Measurements from ENCODE around the gene FSTL4.

FSTL4 gene

DNA sequence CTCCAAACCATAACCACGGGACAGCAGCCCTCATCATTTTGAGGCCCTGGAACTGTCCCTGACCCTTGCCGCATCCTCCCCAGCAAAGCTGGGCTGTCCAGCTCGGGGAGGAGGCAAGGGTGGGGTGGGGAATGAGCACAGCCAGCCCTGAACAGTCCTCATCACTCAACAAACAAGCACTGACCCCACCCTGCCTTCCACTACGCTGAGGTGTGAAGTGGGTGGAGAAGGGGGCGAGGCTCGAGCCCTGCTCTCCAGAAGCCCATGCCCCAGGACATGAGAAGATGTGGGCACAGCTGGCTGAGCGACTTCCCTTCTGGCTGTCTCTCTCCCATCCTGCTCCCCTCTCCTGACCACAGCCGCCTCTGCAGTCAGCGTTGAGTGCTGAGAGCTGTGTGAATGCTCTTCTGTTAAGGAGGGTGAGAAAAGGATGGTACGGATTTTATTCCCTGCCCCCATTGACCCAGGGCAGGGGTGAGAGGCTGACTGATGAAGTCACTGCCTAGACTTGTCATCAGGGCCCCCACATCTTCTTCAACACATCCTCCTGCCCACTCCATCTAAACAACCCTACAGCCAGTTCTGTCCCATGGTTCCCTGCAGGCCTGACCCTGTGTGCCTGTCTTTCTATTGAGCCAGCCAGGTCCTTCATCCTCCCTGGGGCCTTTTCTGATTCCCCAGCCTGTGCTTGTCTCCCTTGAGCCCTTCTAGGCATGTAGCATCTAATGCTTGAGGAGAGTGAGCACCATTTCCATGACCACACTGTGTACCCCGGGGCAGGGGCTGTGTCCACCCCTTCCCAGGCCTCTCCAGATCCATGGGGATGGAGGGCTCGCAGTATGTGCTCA lies 276.0 kb downstream of the FSTL4 start:
- DNase-seq, result no peak

DNA sequence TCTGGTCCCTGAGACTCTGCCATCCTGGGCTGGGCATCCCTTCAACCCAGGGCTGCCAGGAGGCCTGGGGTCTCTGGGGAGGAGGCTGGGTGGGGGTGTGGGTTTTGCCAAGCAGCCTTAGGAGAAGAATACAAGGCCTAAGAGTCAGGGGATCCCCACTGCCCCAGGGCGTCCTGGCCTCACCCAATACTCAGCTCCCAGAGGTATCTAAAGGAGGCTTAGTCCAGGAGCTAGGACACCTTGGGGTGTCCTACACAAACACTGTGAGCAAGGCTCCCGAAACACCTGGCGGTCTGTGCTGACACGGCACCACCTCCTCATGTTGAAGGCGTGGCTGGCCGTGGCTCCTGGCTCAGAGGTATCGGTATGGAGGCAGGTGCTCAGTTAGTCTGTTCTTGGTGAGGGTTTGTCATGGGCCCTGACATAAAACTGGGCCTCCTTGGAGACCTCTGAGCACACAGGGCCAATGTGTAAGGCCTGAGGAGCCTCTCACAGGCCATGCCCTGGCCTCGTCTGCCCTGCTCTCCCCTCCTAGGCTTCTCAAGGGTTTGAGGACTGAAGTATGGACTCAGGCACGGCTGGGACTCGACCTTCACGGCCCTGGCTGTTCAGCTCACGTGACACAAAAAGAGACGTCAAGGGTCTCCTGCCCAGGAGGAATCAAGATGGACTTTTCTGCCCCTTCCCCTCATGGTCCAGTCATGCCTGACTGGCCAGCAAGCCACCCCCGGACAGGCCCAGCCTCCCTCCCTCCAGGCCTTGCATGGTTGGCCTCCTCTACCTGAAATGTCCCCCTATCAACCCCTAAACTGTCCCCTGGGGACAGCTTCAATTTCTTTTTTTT lies 277.3 kb downstream of the FSTL4 start:
- DNase-seq, result no peak

DNA sequence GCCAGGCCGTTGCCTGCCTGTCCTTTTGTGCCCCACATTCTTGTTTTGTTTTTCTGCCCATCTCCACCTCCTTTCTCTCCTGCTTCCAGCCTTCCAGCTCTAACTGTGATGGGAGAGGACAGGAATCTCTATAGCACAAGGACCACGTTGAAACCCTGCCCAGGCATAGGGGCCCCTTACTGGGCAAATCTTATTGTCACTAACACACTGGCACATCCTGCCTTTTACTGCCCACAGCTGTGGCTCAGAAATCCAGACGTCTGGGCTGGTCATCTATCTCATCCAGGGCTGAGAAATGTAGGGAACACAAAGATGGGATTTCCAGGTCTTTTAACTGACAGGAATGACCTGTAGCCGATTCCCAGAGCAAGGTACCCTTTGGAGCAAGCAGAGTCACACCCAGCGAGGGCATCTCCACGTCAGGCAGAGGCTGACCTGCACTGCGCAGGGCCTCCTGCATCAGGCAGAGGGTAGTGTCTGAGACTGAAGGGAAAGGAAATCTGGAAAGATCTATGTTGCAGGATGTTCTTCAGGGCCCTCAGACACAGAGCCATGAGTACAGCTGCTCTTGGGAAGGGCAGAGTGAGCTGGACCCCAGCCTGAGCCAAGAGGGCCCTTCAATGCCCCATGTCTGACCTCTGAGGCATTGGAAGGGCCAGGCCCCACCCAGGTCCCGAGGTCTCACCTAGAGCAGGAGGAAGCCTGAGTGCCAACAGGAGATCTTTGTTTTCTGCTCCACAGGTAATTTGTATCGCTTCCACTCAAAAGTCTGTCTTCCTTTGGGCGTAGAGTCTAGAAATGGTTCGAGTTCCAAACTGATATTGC lies 278.8 kb downstream of the FSTL4 start:
- DNase-seq, result no peak

DNA sequence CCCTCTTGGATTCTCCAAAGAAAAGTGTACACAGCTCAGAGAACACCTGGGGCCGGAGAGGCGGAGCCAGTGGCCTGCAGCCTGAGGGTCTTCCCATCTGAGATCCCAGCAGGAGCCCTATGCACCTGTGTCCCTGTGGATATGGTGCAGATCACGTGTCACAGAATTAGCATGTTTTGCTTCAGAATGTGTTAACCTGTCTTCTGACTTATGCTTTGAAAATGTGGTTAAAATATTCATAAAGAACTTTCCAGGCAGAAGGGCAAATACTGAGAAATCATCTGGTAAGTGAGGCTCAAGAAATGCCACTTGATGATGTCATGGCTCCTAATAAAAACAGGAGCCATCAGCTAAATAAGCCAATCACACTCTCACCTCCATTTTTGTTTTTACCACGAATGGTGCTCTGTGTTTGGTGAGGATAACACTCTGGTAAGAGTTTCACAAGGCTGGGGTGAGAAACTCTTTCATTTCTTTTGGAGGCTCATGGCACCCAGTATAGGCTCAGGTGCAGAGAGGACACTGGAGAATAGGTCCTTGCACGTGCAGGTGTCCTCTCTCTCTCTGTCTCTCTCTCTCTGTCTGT lies 279.8 kb downstream of the FSTL4 start:
- DNase-seq, result no peak

DNA sequence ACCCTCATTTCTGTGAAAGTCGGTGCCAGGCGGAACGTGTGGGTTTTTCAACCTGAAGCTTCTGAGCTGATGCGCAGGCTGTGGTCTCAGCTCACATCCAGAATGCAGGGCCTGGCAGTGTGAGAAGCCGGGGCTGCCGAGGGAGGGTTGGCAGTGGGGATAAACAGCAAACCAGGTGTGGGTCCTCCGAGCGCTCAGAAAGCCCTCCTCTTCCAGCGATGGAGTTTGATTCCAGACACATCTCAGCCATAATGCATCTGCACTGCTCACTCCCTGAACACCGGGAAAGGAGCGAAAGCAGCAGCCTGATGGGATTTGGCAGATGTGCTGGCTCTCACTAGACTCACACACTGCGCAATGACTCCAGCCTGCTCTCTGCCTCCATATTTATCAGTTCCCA lies 280.4 kb downstream of the FSTL4 start:
- no peak for DNase-seq

DNA sequence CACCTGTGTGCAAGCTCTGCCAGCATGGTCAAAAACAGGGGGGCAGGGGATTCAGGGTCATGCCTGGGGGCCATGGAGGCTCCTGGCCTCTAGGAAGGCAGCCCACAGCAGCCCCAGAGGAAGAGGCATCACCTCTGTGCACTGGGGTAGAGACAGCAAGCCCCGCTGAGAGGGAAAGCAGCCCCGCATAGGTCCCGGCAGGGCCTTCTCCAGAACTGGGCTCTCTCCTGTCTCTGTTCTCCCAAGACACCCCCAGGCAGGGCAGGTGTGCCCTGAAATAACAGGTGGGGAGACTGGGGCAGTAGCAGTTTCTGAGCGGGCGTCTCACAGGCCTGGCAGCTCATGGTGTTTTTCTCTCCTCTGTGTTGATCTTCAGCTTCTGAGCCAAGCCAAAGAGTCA lies 281.4 kb downstream of the FSTL4 start:
- DNase-seq, result no peak

DNA sequence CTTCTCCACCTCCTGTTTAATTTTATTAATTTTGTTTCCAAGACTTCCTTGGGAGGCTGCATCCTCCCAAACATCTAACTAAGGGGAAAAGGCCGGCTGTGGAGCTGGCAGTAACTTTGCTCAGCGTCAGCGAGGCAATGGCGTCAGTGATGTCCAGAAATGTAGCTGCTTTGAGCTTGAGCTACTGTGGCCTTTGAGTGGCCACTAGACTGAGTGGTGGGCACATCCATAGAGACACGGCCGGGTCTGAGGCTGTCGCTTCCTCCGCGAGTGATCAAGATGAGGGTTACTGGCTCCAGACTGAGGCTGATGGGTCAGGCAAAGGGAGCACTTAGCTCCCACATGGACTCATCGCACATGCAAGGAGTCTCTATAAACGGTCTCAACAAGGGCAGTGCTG lies 283.5 kb downstream of the FSTL4 start:
- no peak for DNase-seq

DNA sequence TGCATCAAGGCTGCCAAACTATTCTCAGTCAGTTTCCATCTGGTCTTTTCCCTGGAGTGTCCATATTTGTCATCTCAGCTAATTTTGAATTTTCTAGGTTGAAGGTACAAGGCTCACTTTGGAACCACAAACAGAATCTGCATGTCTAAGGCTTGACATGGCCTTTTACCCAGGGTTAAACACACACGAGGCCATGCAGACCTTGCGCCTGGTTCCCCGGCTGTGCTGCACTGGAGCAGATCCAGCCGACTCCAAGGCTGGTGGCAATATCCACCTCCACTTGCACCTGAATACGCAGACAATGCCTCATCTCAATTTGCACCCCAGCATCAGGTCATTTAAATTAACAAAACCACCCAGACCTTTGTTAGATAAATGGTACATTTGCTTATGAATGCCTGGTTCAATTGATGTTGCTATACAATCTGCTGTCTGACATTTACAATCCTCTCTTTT lies 284.4 kb downstream of the FSTL4 start:
- no peak for DNase-seq

DNA sequence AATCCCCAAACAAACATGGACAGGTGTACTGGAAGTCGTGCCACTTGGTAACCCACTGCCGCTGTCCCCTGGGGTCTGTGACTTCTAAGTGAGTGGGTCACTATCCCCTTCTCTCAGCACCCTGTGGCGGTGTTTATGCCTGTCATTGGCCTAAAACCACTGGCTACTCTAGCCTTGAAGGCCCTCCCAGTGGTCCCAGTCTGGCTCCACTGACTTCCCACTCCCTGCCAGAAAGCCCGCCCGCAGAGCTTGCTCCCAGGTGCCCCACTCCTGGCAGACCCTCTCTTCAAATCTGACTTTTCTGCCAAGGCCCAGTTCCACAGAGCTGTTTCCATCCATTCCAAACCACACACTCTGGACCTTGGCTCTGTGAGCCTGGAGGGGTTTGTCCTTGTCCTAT lies 286.0 kb downstream of the FSTL4 start:
- DNase-seq, result no peak

DNA sequence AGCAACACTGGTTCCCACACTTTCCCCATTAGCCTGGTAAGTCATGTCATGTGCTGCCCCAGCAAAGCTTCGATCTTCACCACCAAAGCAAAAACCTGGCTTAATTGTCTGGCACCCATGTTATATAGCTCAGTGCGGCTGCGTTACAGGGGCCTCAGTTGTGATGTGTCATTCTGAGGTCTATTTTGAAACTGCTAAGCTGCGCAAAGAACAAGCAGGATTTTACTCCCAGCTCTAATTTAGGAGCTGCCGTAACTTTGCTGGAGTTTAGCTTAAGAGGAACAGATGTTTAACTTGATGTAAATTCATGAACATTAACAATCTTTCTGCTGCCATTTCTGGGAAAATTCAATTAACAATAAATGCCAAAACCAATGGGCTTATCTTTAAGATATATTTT lies 286.5 kb downstream of the FSTL4 start:
- no peak for DNase-seq

DNA sequence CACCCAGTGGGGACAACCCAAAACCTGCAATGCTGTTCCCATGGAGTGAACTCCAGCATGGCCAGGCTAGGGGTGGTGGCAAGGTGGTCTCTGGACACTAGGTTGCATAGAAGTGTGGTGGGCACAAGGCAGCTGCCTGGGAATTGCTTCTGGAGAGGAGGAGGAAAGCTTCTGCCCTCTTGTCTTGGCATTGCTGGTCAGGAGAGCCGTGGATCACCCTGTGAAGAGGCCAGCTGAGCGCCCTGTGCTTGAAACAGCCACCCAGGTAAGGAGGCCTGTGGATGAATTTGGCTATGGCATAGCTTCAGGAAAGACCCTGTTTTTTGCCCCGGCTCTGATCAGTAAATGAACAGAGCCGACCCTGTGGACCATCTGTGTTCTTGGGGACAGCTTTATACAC lies 287.4 kb downstream of the FSTL4 start:
- DNase-seq, result no peak

DNA sequence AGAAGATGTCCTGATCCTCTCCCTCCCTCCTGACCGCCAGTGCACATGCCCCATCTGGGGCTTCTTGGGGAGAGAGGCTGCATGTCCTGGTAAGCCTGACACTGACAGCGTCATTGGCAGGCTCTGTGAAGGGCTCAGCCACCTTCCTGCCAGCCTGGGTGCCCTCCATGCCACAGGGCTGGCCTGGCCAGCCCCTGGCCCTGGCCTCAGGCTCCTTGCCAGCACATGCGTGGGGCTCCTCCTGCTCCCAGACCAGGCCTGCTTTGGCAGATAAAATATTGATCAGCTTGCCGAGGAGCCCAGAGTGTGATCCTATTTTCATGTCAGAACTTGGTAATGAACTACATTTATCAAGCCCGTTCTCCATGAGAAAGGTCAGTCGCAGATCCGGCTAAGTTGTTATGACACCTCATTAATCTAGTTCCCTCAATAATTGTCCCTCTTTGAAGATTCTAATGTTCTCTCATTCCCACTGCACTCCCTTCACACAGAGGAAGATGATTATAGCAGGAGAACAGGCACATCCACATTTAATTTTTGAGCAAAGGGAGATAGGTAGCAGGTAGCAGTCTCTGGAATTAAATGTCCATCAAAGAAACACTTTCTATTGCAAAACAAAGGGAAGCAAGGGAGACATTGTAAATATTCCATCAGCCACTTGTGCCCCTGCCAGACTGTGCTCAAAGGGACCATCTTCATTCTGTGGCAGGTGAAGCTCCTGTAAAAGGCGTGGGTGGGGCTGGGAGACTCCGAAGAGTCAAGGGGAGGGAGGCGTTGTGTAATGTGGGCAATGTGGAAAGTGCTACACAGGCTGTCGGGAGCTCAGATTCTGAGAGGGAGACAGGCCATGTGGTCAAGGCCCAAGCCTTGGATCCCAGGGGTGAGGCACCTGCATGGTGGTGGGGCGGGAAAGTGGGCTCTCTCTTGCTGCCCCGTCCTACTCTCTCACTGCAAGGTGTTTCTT lies 288.6 kb downstream of the FSTL4 start:
- no peak for DNase-seq

DNA sequence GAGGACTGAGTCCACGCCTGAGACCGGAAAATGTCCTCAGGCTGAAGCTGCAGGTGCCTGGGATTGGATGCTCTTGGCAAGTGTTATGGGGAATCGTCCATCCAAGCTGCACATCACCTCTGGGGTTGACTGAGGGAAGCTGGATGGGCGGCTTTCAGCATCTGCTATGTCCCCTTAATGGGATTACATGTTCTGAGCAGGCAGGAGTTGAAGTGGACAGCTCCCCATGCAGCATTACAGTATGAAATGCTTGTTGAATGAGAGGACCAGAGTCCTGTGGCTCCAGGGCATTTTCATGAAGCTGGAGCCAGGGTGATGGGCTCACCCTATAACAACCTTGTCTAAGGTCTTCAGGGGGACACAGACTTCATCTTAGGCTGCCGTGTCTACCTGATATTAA lies 289.6 kb downstream of the FSTL4 start:
- no peak for DNase-seq

DNA sequence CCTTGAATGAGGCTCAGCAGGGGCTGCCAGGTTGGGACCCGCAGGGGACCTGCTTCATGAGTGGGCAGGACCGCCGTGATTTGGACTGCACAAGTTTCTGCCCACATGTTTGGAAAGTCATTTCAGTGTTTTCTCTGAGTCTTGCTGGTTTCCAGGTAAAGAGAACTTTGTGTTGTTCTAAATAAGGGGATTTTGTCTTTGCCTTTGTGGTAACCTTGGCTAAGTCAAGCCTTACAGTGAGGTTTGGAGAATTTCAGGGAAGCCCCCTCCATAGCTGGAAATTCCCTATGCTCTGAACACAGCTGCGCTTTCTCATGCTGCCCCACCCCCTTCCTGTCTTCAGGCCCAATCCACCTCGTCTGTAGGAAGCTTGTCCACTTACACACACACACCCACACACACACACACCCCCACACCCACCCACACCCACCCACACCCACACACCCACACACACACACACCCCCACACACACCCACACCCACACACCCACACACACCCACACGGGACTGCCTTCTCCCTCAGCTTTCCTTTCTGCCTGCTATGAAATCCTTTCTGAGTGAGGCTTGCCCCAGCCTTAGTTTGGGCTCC lies 290.4 kb downstream of the FSTL4 start:
- DNase-seq, result no peak

DNA sequence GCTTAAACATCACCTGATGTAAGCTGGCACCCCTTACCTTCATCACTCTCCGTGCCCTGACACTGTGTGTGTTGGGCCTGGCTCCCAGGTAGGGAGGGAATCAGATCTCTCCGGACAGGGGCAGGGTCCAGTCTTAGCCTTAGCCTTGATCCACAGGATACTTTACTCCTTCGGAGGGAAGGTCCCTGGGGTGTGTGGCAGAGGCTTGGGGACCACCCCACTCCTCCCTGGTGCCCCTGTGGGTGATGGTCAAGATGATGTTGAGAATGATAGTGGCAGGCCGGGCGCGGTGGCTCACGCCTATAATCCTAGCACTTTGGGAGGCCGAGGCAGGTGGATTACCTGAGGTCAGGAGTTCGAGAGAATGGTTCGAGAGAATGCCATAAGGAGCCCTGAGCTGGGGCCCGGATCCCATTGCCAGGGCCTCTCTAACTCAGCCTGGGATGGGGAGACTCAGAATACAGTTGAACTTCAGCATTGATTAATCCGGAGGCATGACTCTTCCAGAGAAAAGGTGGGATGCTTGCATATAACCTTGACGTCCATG lies 291.0 kb downstream of the FSTL4 start:
- no peak for DNase-seq

DNA sequence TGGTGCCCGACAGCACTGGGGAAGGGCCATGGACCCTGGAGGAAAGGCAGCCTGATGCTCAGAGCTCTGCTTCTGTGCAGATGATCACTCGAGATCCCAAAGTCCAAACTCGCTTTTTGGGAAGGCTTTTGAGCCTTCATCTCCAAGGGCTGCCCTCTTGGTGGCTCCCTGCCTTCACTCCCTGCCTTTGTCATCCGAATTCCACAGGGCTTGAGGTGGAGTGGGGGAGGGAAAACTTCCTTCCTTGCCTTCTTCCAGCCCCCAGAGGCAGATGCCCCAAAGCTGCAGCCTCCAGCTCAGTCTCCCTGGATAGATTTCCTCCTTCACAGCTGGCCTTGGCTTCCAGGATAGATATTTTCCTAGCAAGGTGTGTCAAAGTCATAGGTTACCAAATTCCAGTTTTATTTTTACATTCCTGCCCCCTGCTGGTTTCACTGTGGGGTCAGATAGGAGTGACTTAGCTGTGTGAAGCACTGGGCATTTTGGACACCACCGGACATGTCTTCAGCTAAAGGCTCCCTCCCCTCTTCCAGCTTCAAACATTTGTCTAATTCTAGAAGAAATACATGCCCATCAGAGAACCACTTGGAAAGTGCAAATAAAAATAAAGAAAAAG lies 292.3 kb downstream of the FSTL4 start:
- no peak for DNase-seq

DNA sequence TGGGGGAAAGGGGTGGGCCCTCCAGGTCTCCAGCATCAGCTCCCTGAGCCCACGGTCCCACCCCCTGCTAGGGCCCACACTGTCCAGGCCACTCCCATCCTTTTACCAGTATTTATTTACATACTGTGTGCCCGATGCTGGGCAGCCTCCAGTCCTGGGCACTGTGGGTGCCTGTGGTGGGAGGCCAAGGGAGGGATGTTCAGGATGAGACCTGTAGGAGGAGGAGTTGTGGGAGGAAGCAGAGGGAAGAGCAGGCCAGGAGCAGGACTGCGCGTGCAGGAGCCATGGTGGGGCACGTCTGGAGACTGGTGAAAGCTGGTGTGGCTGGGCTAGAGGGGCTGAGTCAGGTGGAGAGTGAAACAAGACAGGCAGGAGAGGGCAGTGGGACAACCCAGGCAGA lies 293.1 kb downstream of the FSTL4 start:
- no peak for DNase-seq

DNA sequence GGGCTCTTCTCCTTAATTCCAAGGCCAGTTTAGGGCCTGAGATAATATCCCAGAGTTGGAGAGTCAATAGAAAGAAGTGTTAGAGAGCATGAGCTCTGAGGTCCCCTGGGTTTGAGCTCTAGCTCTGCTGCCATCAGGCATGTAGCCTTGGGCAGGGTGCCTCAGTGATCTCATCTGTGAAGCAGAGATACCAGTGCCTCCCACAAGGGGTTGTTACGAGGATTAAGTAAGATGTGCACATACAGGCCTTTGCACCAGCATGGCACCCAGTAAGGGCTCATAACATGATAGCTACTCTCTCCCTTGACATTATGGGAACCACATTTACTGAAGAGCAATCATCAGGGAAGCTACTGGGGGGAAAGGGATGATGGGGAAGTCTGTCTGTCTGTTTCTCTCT lies 294.8 kb downstream of the FSTL4 start:
- no peak for DNase-seq

DNA sequence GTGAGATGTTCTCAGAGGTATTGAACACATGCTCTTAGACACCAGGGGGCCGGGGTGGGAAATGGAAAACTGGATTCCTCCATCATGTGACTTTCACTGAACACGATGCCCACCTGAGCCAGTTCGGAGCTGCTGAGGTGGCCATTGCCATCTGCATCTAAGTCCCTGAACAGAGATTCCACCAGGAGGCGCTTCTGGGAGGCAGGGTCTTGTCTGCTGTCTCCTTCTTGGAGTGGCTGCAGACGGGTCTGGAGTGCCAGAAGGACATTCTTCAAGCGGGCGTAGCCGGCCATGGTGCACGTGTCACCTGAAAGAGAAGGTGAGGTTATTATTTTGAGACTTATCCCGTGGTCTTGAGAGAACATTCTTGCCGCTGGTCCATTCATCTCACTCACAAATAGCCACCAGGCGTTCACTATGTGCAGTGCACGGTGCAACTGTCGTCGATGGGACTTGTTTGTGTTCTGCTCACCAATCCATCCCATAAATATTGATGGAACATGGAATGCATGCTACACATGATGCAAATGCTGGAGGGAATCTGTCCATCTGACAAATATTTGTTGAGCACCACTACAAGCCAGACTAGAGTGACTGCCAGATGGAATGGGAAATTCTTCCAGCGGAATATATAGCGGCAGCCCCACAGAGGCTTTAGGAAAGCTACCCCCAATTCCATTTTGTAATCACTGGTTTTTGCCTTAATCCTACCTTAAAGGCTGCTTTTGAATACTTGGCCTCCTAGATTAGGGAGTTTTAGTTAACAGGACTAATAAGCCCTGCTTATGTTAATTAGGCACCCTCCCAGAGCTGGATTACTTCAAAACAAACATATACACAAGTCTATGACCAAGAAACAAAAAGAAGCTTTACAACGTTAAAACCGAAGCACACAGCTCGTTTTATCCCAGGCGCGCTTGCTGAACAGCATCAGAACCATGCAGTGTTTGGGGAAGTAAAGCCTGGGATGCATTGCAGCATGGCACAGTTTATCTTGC lies 295.7 kb downstream of the FSTL4 start:
- no peak for DNase-seq

Data from activated CD8-positive, alpha-beta memory T cell treated with anti-CD3 and anti-CD28 coated beads for 24 hours (primary cell).